ACHN (cell line): Measurements from ENCODE around the gene VPS11.

ENCODE experiments used
- DNase-seq: peaks from one replicate; pipeline ENCODE4 v3.0.0-alpha.2; 2015
- in situ Hi-C: cut with HindIII; loops from 2 replicates; pipeline ENCODE4 v1.10.0; 2017; ENCODE audit warnings: low sequenced_read_pairs, low pct_ligation_motif_present, low pct_unique_long_range_greater_than_20kb

Gene VPS11

GRCh38 chr11:119067371-119068222 lies at the start of gene VPS11:
TSS of gene VPS11 (plus strand) at chr11:119067818. CDS start at chr11:119067824, 6 bp downstream.
- peak; percentile 95 for DNase-seq
- in situ Hi-C loops = no loop called here

GRCh38 chr11:119018074-119018938 lies 49.3 kb upstream of the VPS11 start, which contains the start of the genes RPS25 and TRAPPC4:
TSS of gene RPS25 (minus strand) at chr11:119018343. CDS start at chr11:119018284, 59 bp downstream.
TSS of gene TRAPPC4 (plus strand) at chr11:119018766. CDS start at chr11:119018796, 30 bp downstream.
- in situ Hi-C loops = no loop called here
- DNase-seq = peak; percentile 94

- no peak for DNase-seq
- in situ Hi-C loops = no loop called here
Observed at GRCh38 chr11:119019996-119020395, 47.6 kb upstream of the VPS11 start.

- in situ Hi-C loops = no loop called here
- no peak for DNase-seq
Observed at GRCh38 chr11:119021631-119022030, 46.0 kb upstream of the VPS11 start.

GRCh38 chr11:119023741-119024140 lies 43.9 kb upstream of the VPS11 start:
- in situ Hi-C loops = no loop called here
- no peak for DNase-seq

- in situ Hi-C loops = no loop called here
- no peak for DNase-seq
Observed at GRCh38 chr11:119024430-119025098, 43.1 kb upstream of the VPS11 start.

- in situ Hi-C loops = no loop called here
Observed at GRCh38 chr11:119025099-119025473, 42.5 kb upstream of the VPS11 start.

GRCh38 chr11:119025541-119025940 lies 42.1 kb upstream of the VPS11 start:
- in situ Hi-C loops = no loop called here
- DNase-seq = no peak

More at GRCh38 chr11:119025099-119025473, 42.5 kb upstream of the VPS11 start:
- no peak for DNase-seq

GRCh38 chr11:119025978-119026766 lies 41.4 kb upstream of the VPS11 start:
- DNase-seq = no peak
- in situ Hi-C loops = no loop called here

GRCh38 chr11:119026970-119027369 lies 40.6 kb upstream of the VPS11 start:
- in situ Hi-C loops = no loop called here
- no peak for DNase-seq

GRCh38 chr11:119027561-119028345 lies 39.9 kb upstream of the VPS11 start:
- in situ Hi-C loops = no loop called here
- DNase-seq = no peak

- in situ Hi-C loops = no loop called here
- DNase-seq = no peak
Observed at GRCh38 chr11:119028346-119029068, 39.1 kb upstream of the VPS11 start.

GRCh38 chr11:119029069-119029339 lies 38.6 kb upstream of the VPS11 start:
- no peak for DNase-seq
- in situ Hi-C loops = no loop called here

GRCh38 chr11:119029340-119030028 lies 38.1 kb upstream of the VPS11 start:
- DNase-seq = peak; percentile 81
- in situ Hi-C loops = no loop called here

GRCh38 chr11:119030029-119030328 lies 37.6 kb upstream of the VPS11 start:
- in situ Hi-C loops = no loop called here
- no peak for DNase-seq

- peak; percentile 97 for DNase-seq
- in situ Hi-C loops = no loop called here
Observed at GRCh38 chr11:119030329-119031047, 37.1 kb upstream of the VPS11 start, which contains the start of gene SLC37A4. TSS of gene SLC37A4 (minus strand) at chr11:119030877.
